Measurements from ENCODE around the gene CCDC80. TPM values are rescaled to one million over a fixed set of nuclear protein-coding genes. Genes with fewer than 3 reads are reported as not detected.

CCDC80 gene
- total and polyA plus RNA-seq, 9 of the 15 experiments (the other 6 are each of a cell fraction or from before 2014, with no cell fraction given), result 0.17 to 2.0 (median 1.1) TPM

GRCh38 chr3:112555535-112556170, 85.3 kb downstream of the CCDC80 start:
- TF ChIP-seq U2AF1 (optimal IDR thresholded peaks at IDR 0.05; ENCODE audit: low read depth, low read length), result no peak
- Histone ChIP-seq H3K4me2 (ENCODE audit: insufficient read depth, low read length) (no peak overlapping the region), H3K4me1 (replicated peaks in 1 of 2; ENCODE audit: control insufficient read depth in 2 of 2, insufficient read depth in 2 of 2, low read length in 2 of 2) (no peaks in the 10 kb centered on the region; a peak in 1 of 5 replicates), H2AFZ (ENCODE audit: low read depth, low read length) (no peak overlapping the region), H3K9ac (ENCODE audit: insufficient read depth in 1 of 2, low read depth in 2 of 2, low read length in 2 of 2) (no peak overlapping the region), H3K9me1 (ENCODE audit: control insufficient read depth, insufficient read depth, low read length) (no peaks in the 10 kb centered on the region), H3K27ac (ENCODE audit: extremely low read depth, low read depth, low read length) (no peak overlapping the region), H3K27me3 (ENCODE audit: control insufficient read depth in 2 of 2, insufficient read depth in 2 of 2, low read length in 2 of 2) (no peaks in the 10 kb centered on the region), H3K36me3 (ENCODE audit: control insufficient read depth, insufficient read depth, low read length) (peaks cover 28% of the 10 kb centered on the region; the same call in 1 of the 3 replicates), H3K9me3 (replicated peaks; ENCODE audit: control insufficient read depth, insufficient read depth, low read depth, low read length) (no peaks in the 10 kb centered on the region), H3K4me3 (no peak overlapping the region), H4K20me1 (replicated peaks; ENCODE audit: control insufficient read depth, insufficient read depth, low read length) (no peaks in the 10 kb centered on the region), H3K79me2 (ENCODE audit: control insufficient read depth, insufficient read depth, low read length) (peaks cover 73% of the 10 kb centered on the region)
- in situ Hi-C loops (cut with MboI) (no loop called here), intact Hi-C loops (cut with micrococcal nuclease) (no loop called here)
- FAIRE-seq, result no peak
- POLR2A ChIA-PET, result interaction anchor here (1.2 kb wide), 1 partner anchor 10 kb away, joined by 3 read pairs; no protein-coding TSS in a partner anchor
- CTCF ChIA-PET (ENCODE audit: low intra/inter-chr PET ratio), result no interaction called here
- DNase-seq (ENCODE audit: extremely low read depth in 1 of 4, low spot score in 3 of 4), result no peak
- no TSS peak for BruUV-seq (replicated peaks)
- WGBS (ENCODE audit: insufficient coverage, low coverage, missing lambda C conversion rate), result 100% methylated on average over 1 of the region's 1 CpG
- no peak for ATAC-seq

- CTCF ChIA-PET (ENCODE audit: low intra/inter-chr PET ratio), result no interaction called here
- no peak for FAIRE-seq
- no TSS peak for BruUV-seq (replicated peaks)
Observed at GRCh38 chr3:112550859-112551258, 90.1 kb downstream of the CCDC80 start.

More at GRCh38 chr3:112550859-112551258, 90.1 kb downstream of the CCDC80 start:
- no peaks in the 10 kb centered on the region for H4K20me1 ChIP-seq (replicated peaks; ENCODE audit: control insufficient read depth, insufficient read depth, low read length)
- peaks cover 39% of the 10 kb centered on the region for H3K79me2 ChIP-seq (ENCODE audit: control insufficient read depth, insufficient read depth, low read length)
- in situ Hi-C loops (cut with MboI) (no loop called here), intact Hi-C loops (cut with micrococcal nuclease) (no loop called here)
- H3K4me2 ChIP-seq (ENCODE audit: insufficient read depth, low read length), result no peak overlapping the region
- H3K36me3 ChIP-seq (ENCODE audit: control insufficient read depth, insufficient read depth, low read length), result peaks cover 35% of the 10 kb centered on the region; the same call in 2 of the 3 replicates
- H3K9me1 ChIP-seq (ENCODE audit: control insufficient read depth, insufficient read depth, low read length), result no peaks in the 10 kb centered on the region
- no peaks in the 10 kb centered on the region for H3K27me3 ChIP-seq (ENCODE audit: control insufficient read depth in 2 of 2, insufficient read depth in 2 of 2, low read length in 2 of 2)
- no peak overlapping the region for H2AFZ ChIP-seq (ENCODE audit: low read depth, low read length)
- POLR2A ChIA-PET, result no interaction called here
- no peaks in the 10 kb centered on the region for H3K9me3 ChIP-seq (replicated peaks; ENCODE audit: control insufficient read depth, insufficient read depth, low read depth, low read length)
- H3K9ac ChIP-seq (ENCODE audit: insufficient read depth in 1 of 2, low read depth in 2 of 2, low read length in 2 of 2), result no peak overlapping the region
- no peak for TF ChIP-seq CAMTA2 (CRISPR knock-in tag; conservative IDR thresholded peaks at IDR 0.05)
- no peak for TF ChIP-seq ZNF764 (CRISPR knock-in tag; IDR thresholded peaks at IDR 0.05; ENCODE audit: low read depth)
- TF ChIP-seq ZNF592 (IDR thresholded peaks at IDR 0.05), result no peak
- no peak for TF ChIP-seq SNIP1 (IDR thresholded peaks at IDR 0.05; ENCODE audit: low read depth)
- no peak for TF ChIP-seq HES1 (IDR thresholded peaks at IDR 0.05; ENCODE audit: low read depth)
- no peak for TF ChIP-seq EP400 (IDR thresholded peaks at IDR 0.05)
- no peak for TF ChIP-seq GTF2A2 (tag; IDR thresholded peaks at IDR 0.05)
- H3K4me3 ChIP-seq, result no peak overlapping the region
- H3K27ac ChIP-seq (ENCODE audit: extremely low read depth, low read depth, low read length), result no peak overlapping the region
- ATAC-seq, result 0 out of 3 replicates have a peak, but pooled peaks have one; percentile 32
- no peak for DNase-seq (ENCODE audit: extremely low read depth in 1 of 4, low spot score in 3 of 4)
- no peaks in the 10 kb centered on the region; a peak in 1 of 5 replicates for H3K4me1 ChIP-seq (replicated peaks in 1 of 2; ENCODE audit: control insufficient read depth in 2 of 2, insufficient read depth in 2 of 2, low read length in 2 of 2)
- WGBS (ENCODE audit: insufficient coverage, low coverage, missing lambda C conversion rate), result 44% methylated on average over 1 of the region's 1 CpG

Data from K562 (cell line).